ENCODE results near the gene ENDOV. TPM values are rescaled to one million over a fixed set of nuclear protein-coding genes. Genes with fewer than 3 reads are reported as not detected.

The ENDOV gene
- total RNA-seq: 10 to 100 TPM in 1 of 2 donors, 1 to 10 TPM in 1; 5.7 to 10.7 TPM
- polyA plus RNA-seq: 10 to 100 TPM in 1 of 2 donors, 1 to 10 TPM in 1; 5.8 to 11.9 TPM

- Histone ChIP-seq H3K27me3 (ENCODE audit: control insufficient read depth in 4 of 4, insufficient read depth in 4 of 4, low read length in 3 of 4) (no peaks in the 10 kb centered on the region), H3K9me3 (ENCODE audit: control insufficient read depth in 4 of 4, low read length in 3 of 4) (no peaks in the 10 kb centered on the region), H3K9ac (ENCODE audit: low read depth in 1 of 2, low read length in 2 of 2) (peak within 1 kb of the TSS; percentile 68 to 87), H3K4me1 (ENCODE audit: control insufficient read depth in 4 of 4, insufficient read depth in 4 of 4, low read length in 3 of 4) (peaks cover 12 to 29% (median 24%) of the 10 kb centered on the region in 4 donors), H3K27ac (ENCODE audit: low read depth in 1 of 2, low read length in 2 of 2) (peak within 1 kb of the TSS; percentile 93 to 98), H3K36me3 (ENCODE audit: control insufficient read depth in 4 of 4, insufficient read depth in 3 of 4, low read depth in 1 of 4, low read length in 3 of 4) (peaks cover 0 to 12% (median 0%) of the 10 kb centered on the region in 4 donors), H3K4me3 (ENCODE audit: low read depth in 1 of 3, low read length in 3 of 3) (peak within 1 kb of the TSS; percentile 78 to 95 (median 91))
- WGBS: under 1% methylated on average over 97 of the region's 97 CpGs
- peak; percentile 94 for DNase-seq (ENCODE audit: low spot score)
- TF ChIP-seq SP1 (IDR thresholded peaks at IDR 0.05): peak; percentile 54
- TF ChIP-seq YY1 (IDR thresholded peaks at IDR 0.05): peak; percentile 94
- TF ChIP-seq ZBTB33 (IDR thresholded peaks at IDR 0.05): no peak
- TF ChIP-seq MAX (IDR thresholded peaks at IDR 0.05): peak; percentile 52
- TF ChIP-seq GABPA (IDR thresholded peaks at IDR 0.05 in 1 of 2, conservative IDR thresholded peaks at IDR 0.05 in 1 of 2): peak; percentile 90 to 97
- peak; percentile 25 to 37 for TF ChIP-seq RXRA (IDR thresholded peaks at IDR 0.05)
Measured at GRCh38 chr17:80414803-80415625, at the start of gene ENDOV. Gene ENDOV, plus strand, starts transcription at chr17:80415167. Its CDS starts 28 bp downstream, at chr17:80415195.

GRCh38 chr17:80365983-80366382, 49.0 kb upstream of the ENDOV start:
- Histone ChIP-seq H3K27ac (ENCODE audit: low read depth in 1 of 2, low read length in 2 of 2) (no peak overlapping the region), H3K4me1 (ENCODE audit: control insufficient read depth in 4 of 4, insufficient read depth in 4 of 4, low read length in 3 of 4) (no peaks in the 10 kb centered on the region), H3K4me3 (ENCODE audit: low read depth in 1 of 3, low read length in 3 of 3) (no peak overlapping the region), H3K36me3 (ENCODE audit: control insufficient read depth in 4 of 4, insufficient read depth in 3 of 4, low read depth in 1 of 4, low read length in 3 of 4) (peaks cover 21 to 84% (median 72%) of the 10 kb centered on the region in 4 donors), H3K27me3 (ENCODE audit: control insufficient read depth in 4 of 4, insufficient read depth in 4 of 4, low read length in 3 of 4) (no peaks in the 10 kb centered on the region), H3K9me3 (ENCODE audit: control insufficient read depth in 4 of 4, low read length in 3 of 4) (no peaks in the 10 kb centered on the region), H3K9ac (ENCODE audit: low read depth in 1 of 2, low read length in 2 of 2) (no peak overlapping the region)
- DNase-seq (ENCODE audit: low spot score): no peak
- no peak for TF ChIP-seq ZBTB33 (IDR thresholded peaks at IDR 0.05)
- no peak for TF ChIP-seq HNF4A (conservative IDR thresholded peaks at IDR 0.05)
- no peak for TF ChIP-seq JUND (IDR thresholded peaks at IDR 0.05)
- no peak for TF ChIP-seq MAX (IDR thresholded peaks at IDR 0.05)
- no peak for TF ChIP-seq REST (IDR thresholded peaks at IDR 0.05)
- TF ChIP-seq RAD21 (IDR thresholded peaks at IDR 0.05): no peak
- TF ChIP-seq FOXA2 (IDR thresholded peaks at IDR 0.05): no peak
- no peak for TF ChIP-seq FOXA1 (IDR thresholded peaks at IDR 0.05)
- no peak for TF ChIP-seq YY1 (IDR thresholded peaks at IDR 0.05)
- no peak for TF ChIP-seq GABPA (IDR thresholded peaks at IDR 0.05 in 1 of 2, conservative IDR thresholded peaks at IDR 0.05 in 1 of 2)
- TF ChIP-seq ATF3 (IDR thresholded peaks at IDR 0.05): no peak
- TF ChIP-seq RXRA (IDR thresholded peaks at IDR 0.05): no peak
- no peak for TF ChIP-seq HNF4G (IDR thresholded peaks at IDR 0.05)
- TF ChIP-seq TAF1 (conservative IDR thresholded peaks at IDR 0.05): no peak
- no peak for TF ChIP-seq CTCF (IDR thresholded peaks at IDR 0.05; ENCODE audit: low read depth, low read length, missing input control)
- no peak for TF ChIP-seq SP1 (IDR thresholded peaks at IDR 0.05)
- TF ChIP-seq NR2F2 (IDR thresholded peaks at IDR 0.05): no peak
- no peak for TF ChIP-seq EGR1 (IDR thresholded peaks at IDR 0.05; ENCODE audit: low read depth in 2 of 2)
- WGBS: 89% methylated on average over 11 of the region's 11 CpGs

All from liver (tissue), 9 donors.